ENCODE results near the gene AFF3. TPM values are rescaled to one million over a fixed set of nuclear protein-coding genes. Genes with fewer than 3 reads are reported as not detected.

The AFF3 gene
- total and polyA plus RNA-seq, 12 donors: 0.39 to 16.9 (median 7.0) TPM

DNA sequence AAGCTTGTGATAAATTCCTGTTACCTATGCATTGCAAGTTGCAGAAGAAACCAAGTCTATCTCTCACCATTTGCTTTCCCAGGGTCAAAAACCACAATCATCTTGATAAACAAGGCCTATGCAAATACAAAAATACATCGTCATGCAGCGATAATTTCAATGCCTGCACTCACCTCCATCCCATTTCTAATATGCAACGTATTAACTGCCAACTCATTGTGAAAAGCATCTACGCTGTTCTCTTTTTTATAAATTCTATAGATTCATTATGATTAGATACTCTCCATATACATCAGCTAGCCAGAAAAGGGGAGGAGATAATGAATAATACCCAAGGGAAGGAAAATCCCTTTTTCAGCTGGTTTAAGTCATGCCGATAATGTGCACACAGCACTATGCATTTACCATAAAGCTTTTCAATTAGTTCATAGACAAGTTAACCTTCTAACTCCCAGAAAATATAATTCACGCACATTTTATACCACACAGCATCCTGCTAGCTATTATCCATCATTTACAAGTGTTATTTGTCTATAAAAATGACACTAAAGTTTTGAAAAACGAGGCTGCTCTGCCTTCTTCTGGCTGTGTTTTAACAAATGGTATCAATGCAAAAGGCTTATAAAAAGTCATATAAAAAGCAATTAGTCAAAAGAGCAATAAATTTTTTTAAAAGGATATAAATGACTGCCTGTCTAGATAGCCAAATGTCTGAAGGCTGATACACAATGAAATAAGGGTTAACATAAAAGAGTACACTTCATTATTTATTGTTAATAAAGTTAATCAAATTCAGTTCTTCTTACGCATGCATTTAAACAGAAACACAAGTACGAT lies 77.6 kb downstream of the AFF3 start:
- 86 to 90% methylated on average over 9 of the region's 9 CpGs for WGBS, 2 donors
- H3K9me3 ChIP-seq: peaks cover 0 to 7% (median 0%) of the 10 kb centered on the region in 11 donors
- H3K4me1 ChIP-seq: peaks cover 0 to 37% (median 16%) of the 10 kb centered on the region in 9 donors
- no peak overlapping the region for H3K27ac ChIP-seq
- DNase-seq (no peak), ATAC-seq (no peak)
- no peaks in the 10 kb centered on the region for H3K36me3 ChIP-seq
- no peaks in the 10 kb centered on the region for H3K27me3 ChIP-seq
- TF ChIP-seq, protein P1, sequence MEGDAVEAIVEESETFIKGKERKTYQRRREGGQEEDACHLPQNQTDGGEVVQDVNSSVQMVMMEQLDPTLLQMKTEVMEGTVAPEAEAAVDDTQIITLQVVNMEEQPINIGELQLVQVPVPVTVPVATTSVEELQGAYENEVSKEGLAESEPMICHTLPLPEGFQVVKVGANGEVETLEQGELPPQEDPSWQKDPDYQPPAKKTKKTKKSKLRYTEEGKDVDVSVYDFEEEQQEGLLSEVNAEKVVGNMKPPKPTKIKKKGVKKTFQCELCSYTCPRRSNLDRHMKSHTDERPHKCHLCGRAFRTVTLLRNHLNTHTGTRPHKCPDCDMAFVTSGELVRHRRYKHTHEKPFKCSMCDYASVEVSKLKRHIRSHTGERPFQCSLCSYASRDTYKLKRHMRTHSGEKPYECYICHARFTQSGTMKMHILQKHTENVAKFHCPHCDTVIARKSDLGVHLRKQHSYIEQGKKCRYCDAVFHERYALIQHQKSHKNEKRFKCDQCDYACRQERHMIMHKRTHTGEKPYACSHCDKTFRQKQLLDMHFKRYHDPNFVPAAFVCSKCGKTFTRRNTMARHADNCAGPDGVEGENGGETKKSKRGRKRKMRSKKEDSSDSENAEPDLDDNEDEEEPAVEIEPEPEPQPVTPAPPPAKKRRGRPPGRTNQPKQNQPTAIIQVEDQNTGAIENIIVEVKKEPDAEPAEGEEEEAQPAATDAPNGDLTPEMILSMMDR (IDR thresholded peaks at IDR 0.05): no peak
- intact Hi-C loops (cut with DNase I): no loop called here
- H3K4me3 ChIP-seq: no peak overlapping the region

- Histone ChIP-seq H3K27me3 (no peaks in the 10 kb centered on the region), H3K9me3 (peaks cover 0 to 7% (median 0%) of the 10 kb centered on the region in 11 donors), H3K27ac (no peak overlapping the region), H3K4me1 (peaks cover 0 to 30% (median 11%) of the 10 kb centered on the region in 9 donors), H3K36me3 (no peaks in the 10 kb centered on the region), H3K4me3 (no peak overlapping the region)
- TF ChIP-seq, protein P1 (IDR thresholded peaks at IDR 0.05): no peak
- intact Hi-C loops (cut with DNase I): no loop called here
- 92 to 97% methylated on average over 2 of the region's 2 CpGs for WGBS, 2 donors
- ATAC-seq: no peak
- DNase-seq: no peak
These were observed 78.2 kb downstream of the AFF3 start for GRCh38 chr2:100064165-100064564.

DNA sequence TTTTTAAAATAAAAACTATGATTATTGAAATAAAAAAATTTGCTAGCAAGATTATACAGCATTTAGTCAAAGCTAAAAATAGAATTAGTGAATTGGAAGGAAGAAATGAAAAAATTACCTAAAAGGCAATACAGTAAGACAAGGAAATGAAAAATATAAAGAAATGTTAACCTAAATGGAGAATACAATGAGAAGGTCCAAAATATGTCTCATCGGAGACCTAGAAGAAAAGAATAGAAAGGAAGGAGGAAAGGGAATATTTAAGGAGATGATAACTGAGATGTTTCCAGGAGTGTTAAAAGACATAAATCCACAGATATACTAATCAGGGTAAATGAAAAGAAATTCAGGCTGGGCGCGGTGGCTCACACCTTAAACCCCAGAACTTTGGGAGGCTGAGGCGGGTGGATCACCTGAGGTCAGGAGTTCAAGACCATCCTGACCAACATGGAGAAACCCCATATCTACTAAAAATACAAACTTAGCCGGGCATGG lies 78.9 kb downstream of the AFF3 start:
- WGBS, 2 donors: 87 to 97% methylated on average over 5 of the region's 5 CpGs
- Histone ChIP-seq H3K27me3 (no peaks in the 10 kb centered on the region), H3K4me1 (peaks cover 0 to 24% (median 7%) of the 10 kb centered on the region in 9 donors), H3K36me3 (no peaks in the 10 kb centered on the region), H3K9me3 (peaks cover 0 to 7% (median 0%) of the 10 kb centered on the region in 11 donors), H3K27ac (no peak overlapping the region), H3K4me3 (no peak overlapping the region)
- intact Hi-C loops (cut with DNase I): no loop called here
- TF ChIP-seq, protein P1 (IDR thresholded peaks at IDR 0.05): no peak
- DNase-seq (no peak), ATAC-seq (no peak)

DNA sequence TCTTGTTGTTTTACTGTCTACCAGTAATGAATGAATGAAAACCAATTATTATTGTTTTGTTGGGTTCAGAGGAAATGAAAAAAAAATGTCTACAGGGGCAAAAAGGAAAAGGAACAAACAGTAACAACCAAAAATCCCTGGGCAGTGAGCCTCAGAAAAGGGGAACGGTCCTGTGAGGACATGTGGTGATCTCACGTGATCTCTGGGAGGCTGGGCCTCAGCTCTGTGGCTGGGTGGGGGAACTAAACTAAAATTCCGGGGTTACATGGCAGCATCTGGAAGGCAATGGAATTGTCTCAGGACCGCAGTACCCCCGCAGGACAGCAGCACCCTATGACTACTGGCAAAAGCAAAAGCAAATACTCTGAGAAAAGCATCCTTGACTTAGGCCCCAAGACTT lies 80.1 kb downstream of the AFF3 start:
- no peaks in the 10 kb centered on the region for H3K27me3 ChIP-seq
- no peak overlapping the region for H3K27ac ChIP-seq
- no peaks in the 10 kb centered on the region for H3K36me3 ChIP-seq
- ATAC-seq (no peak), DNase-seq (no peak)
- H3K9me3 ChIP-seq: peaks cover 0 to 7% (median 0%) of the 10 kb centered on the region in 11 donors
- intact Hi-C loops (cut with DNase I): no loop called here
- WGBS, 2 donors: 90 to 91% methylated on average over 5 of the region's 5 CpGs
- peaks cover 0 to 16% (median 7%) of the 10 kb centered on the region in 9 donors for H3K4me1 ChIP-seq
- no peak overlapping the region for H3K4me3 ChIP-seq
- TF ChIP-seq, protein P1 (IDR thresholded peaks at IDR 0.05): no peak
